CD4-positive, alpha-beta T cell treated with Interleukin-4 for 1 hour (primary cell): ENCODE results near the gene PACS2.
"Not testable (repeated sequence)": the region's sequence is repeated elsewhere in the genome, so short reads cannot be mapped to it uniquely, and the experiment has no call there.

ENCODE experiments used
- DNase-seq, 2 donors: peaks; one replicate each; pipeline ENCODE4 v3.0.0-alpha.2; 2020 to 2022

Gene PACS2

DNA sequence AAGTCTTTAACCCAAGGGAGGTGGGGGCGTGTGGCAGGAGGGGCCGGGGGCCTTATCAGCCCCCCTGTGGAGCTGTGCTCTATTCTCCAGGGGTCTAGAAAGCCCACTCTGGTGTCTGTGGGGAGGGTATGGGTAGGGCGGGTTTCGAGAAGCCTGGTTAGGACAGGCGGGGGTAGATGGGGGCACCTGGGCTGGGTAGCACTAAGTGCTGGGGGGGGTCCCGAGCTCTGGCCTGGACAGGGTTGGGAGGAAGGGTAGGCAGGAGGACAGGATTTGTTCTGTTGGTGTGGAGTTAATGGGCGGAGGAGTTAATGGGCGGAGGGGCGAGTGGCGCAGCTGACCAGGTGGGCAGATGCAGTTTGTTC, 2.0 kb downstream of the PACS2 start:
- no peak for DNase-seq

DNA sequence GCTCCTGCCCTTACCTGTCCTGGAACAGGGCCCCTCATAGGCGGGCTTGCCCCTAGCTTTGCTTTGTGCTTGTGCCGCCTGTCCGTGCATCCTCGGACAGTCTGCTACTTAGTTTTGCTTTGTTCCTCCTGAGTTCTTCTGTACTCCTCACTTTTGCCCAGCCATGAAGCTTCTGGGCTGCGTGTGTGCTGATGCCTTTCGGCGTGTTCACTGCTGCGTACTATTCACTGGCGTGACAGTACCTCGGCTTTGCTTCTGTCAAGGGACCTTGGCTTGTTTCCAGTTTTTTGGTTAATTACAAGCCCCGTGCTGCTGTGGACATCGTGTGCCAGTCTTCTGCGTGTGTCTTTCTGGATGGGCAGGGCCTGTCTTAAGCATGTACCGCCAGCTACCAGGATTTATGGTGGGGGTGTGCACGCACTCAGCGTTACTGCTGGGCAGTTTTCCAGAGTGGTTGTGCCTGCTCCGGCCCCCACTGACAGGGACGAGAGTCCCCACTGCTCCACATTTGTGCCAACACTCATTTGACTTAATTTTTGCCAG, 2.5 kb downstream of the PACS2 start:
- no peak for DNase-seq

DNA sequence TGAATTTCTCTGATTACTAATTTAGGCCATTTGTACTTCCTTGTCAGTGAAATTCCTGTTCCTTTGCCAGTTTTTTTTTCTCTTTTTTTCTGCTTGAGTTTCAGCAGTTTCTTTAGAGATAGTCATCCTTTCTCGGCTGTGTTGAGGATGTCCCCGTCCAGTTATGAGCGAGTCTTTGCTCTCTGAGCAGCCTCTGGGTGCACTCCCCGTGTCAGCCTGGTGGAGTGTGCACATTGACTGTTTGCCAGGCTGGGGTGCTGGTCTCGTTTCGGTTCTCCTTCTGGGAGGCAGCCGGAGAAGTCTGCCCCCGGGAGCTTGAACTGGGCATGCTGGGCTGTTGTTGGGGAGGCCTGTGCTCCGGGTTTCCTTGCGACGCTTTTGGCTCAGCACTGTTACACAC, 3.0 kb downstream of the PACS2 start:
- peak in 1 of 2 donors; percentile 36 for DNase-seq

- DNase-seq: no peak
Observed at GRCh38 chr14:105322791-105323556, 8.4 kb downstream of the PACS2 start.

GRCh38 chr14:105323663-105324062, 9.1 kb downstream of the PACS2 start:
- no peak for DNase-seq

GRCh38 chr14:105324080-105324778, 9.7 kb downstream of the PACS2 start:
- DNase-seq: no peak

DNA sequence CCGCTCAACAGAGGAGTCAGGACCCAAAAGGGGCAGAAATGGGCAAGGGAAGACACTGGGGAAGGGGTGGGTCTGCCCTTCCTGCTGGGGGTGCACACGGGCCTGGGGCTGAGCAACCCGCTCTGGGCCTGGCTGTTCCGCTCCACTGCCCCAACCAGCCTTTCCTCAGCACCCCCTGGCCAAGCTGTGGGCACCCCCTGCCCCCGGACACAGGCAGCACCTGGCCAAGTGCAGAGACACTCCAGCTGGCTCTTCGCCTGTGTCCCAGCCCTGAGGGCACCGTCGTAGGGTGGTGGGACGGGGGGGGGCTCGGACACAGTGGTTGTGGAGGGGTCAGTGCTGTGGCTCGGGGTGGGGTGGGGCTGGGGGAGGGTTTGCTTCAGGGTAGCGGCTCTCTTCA, 10.3 kb downstream of the PACS2 start:
- DNase-seq: no peak

DNA sequence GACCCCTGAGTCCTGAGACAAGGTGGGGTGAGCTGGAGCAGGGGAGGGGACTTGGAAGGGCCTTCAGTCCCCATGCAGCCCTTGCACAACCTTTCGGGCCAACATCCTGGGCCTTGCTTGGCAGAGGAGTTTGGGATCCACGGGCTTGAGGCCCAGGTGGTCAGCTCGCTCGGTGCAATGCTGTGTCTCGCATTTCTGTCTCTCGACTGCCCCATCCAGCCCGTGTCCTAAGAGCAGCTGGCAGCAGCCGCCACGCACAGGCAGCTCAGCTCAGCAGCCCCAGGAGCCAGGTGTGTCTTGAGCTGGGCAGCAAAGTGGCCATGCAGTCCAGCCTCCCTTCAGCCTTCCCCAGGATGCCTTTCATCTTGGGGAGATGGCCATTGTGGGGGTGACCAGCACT, 10.8 kb downstream of the PACS2 start:
- DNase-seq: no peak

DNA sequence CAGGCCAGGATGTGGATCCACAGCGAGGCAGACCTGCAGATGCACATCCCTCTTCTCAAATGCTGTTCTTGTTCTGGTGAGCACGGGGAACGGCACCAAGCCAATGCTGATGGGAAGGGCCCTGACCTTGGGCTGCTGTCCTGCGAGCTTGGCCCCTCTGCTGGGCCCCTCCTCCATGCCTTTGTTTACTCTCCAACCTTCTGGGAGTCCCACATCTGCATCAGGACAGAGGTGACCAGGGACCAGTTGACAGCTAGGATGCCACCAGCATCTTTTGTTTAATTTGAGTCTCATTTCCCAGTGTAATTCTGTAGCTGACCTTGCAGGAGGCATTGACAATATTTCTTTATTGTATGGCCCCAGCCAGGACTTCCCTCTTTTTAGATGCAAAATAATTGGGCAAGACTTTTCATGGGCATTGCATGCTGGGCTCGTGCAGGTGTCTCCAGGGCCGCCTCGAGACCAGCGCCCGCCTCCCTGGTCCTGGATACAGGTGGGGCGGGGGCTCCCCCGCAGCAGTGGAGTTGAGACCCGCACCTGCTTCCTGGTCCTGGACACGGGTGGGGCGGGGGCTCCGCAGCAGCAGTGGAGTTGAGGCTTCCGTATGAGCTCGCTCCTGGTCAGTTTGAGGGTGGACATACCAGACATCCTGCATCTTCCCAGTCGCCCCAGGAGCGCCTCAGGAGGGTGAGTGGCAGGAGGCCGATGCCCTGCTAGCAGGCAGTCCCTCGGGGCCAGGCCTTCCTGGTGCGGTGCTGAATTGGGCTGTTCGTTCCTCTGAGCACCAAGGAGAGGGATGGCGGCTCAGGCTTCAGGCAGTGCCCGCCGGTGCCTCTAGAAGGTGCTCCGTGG, 11.4 kb downstream of the PACS2 start:
- DNase-seq: no peak

DNA sequence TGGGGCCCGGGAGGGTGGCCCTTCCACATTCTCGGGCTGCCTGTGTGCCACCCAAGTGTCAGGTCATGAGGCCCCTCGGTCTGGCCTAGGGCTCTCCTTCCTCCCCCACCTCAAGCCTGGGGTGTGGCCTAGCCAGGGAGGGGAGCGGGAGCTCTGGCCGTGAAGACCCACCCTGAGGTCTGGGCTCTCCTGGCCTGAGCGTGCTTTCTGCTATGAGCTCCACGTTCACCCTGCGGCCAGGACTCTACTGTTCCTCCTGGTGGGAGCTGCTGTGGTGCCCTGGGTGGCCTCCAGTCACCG, 12.0 kb downstream of the PACS2 start:
- no peak for DNase-seq

- no peak for DNase-seq
Observed at GRCh38 chr14:105326891-105327694, 12.5 kb downstream of the PACS2 start.

DNA sequence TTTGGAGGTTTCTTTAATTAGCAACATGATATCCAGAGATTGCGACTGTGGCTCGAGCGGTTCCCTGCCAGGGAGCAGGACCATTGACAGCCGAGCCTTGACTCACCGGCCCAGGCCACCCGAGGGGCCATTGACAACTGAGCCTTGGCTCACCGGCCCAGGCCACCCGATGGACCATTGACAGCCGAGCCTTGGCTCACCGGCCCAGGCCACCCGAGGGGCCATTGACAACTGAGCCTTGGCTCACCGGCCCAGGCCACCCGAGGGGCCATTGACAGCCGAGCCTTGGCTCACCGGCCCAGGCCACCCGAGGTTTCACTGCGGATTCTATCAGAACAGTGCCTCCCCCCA, 13.1 kb downstream of the PACS2 start:
- DNase-seq: not testable (repeated sequence)

GRCh38 chr14:105328070-105328677, 13.6 kb downstream of the PACS2 start:
- no peak for DNase-seq

DNA sequence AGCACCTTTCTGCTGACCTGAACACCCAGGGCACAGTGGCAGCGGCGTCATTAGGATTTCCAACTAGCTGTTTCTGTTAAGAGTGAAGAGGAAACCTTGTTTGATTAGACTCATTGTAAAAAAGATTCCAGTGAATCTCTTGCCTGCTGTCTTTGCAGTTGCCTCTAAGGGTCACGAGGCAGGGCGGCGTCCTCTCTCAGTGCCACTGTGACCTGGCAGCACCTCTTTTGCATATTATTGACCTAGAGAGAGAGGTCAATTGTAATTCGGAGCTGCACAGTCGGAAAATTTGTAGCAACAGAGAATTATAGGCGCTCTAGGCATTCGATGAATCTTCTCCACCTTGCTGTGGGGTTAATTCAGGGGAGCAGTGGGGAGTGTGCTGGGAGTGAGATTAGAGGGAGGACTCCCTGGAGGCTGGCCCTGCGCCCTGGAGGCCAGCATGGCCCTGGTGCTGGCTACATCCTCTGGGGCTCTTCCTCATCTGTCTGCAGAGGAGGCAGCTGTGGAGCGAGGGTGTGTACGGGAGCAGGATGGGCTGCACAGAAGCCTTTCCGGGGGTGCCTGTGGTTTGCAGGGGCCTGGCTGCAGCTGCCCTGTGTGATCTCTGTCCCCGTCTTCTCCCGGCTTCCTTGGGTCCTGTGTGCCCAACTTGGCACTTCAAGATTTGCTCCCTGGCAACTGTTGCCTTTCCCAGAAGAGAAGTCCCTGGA, 14.3 kb downstream of the PACS2 start:
- no peak for DNase-seq

DNA sequence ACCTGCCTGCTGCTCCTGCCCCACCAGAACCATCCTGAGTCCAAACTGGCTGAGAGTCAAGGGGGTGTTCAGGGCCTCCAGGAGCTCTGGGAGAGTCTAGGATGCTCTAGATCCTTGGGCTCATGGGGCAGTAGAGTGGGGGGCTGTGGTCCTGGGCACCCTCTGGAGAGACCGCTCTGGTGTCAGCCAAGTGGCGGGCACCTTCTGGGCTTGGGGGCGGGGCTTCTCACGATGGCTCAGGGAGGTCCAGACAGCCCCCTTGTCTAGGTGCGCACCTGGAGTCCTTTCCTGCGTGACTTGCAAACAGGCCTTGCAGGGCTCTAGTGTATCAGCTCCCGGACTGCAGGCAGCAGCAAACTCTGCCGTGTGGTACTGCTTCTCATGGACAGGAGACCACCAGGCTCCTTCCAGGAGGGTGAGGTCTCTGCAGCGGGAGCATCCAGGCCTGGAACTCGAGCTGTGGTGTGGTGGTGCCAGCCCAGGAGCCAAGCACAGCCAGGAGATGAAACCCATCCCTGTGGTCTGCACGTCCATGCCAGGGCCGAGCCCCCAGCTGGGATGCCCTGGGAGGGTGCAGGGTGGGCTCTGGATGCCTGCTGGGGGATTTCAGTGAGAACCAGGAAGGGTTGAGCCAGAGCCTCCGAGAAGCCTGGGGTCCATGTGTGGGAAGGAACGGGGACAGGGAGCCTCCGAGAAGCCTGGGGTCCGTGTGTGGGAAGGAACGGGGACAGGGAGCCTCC, 15.0 kb downstream of the PACS2 start:
- no peak for DNase-seq

GRCh38 chr14:105330491-105330895, 15.9 kb downstream of the PACS2 start:
- DNase-seq: no peak

GRCh38 chr14:105331575-105332349, 17.2 kb downstream of the PACS2 start:
- DNase-seq: no peak

DNA sequence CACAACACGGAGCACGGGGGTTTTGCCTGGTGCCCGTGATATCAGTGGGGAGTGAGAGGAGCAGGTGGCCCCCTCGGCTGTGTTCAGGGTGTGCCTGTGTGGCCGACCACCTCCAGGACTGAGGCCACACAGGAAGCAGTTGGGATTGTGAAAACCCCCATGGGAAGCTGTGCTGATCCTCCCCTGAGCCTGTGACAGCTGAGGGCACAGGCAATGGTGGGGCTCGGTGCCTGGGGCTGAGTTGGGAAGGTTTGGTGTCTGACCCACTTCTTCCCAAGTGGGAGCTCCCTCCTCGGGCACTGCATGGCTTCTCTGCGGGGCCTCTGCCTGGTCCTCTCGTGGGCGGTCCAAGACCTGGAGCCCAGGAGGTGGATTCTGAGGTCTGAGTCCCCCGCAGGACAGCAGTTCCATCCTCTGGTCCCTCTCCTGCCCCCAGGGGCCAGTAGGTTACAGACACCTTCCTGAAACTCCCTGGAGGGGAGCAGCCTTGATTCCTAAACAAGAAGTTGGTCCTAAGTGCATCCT, 17.9 kb downstream of the PACS2 start:
- no peak for DNase-seq

DNA sequence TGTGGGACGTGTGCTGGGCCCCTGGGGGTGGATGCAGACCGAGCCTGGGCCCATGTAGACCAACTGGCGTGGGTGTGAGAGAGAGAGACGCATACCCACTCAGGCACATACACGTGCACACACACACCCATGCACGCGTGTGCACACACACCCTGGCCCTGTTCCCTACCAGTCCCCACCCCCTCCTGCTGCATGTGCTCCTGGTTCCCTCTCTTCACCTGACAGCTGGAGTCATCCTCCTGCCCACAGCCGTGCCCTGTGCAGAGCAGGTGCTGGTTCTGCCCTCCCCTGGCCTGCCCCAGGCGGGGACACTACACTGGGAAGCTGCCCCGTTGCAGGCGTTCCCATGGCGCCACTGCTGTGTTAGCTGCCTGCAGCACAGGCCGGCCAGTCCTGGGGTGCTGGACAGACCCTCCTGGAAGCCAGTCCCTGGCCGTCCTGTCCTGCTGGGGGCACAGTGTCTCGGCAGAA, 18.5 kb downstream of the PACS2 start:
- no peak for DNase-seq
